Glutamatergic neuron (in vitro differentiated cells): ENCODE measurements around the gene U2AF1L4. TPM values are rescaled to one million over a fixed set of nuclear protein-coding genes. Genes with fewer than 3 reads are reported as not detected.
"Not testable (repeated sequence)": the region's sequence is repeated elsewhere in the genome, so short reads cannot be mapped to it uniquely, and the experiment has no call there.

ENCODE experiments used
- DNase-seq: peaks from one replicate; pipeline ENCODE4 v3.0.0; 2022
- H3K27ac Mint-ChIP-seq: one replicate; pipeline ENCODE4 v1.8.0; 2020; ENCODE audit warnings: mild to moderate bottlenecking, mixed read lengths, inconsistent platforms; ENCODE audit not compliant: unreplicated experiment
- H3K27me3 Mint-ChIP-seq: one replicate; pipeline ENCODE4 v1.8.0; 2020; ENCODE audit warnings: mild to moderate bottlenecking, moderate library complexity, mixed read lengths, inconsistent platforms; ENCODE audit not compliant: unreplicated experiment
- H3K36me3 Mint-ChIP-seq: one replicate; pipeline ENCODE4 v1.8.0; 2020; ENCODE audit warnings: mild to moderate bottlenecking, mixed read lengths, inconsistent platforms; ENCODE audit not compliant: unreplicated experiment
- H3K4me1 Mint-ChIP-seq: one replicate; pipeline ENCODE4 v1.8.0; 2020; ENCODE audit warnings: mild to moderate bottlenecking, low read depth, mixed read lengths, inconsistent platforms; ENCODE audit not compliant: unreplicated experiment
- H3K4me3 Mint-ChIP-seq: one replicate; pipeline ENCODE4 v1.8.0; 2020; ENCODE audit warnings: mild to moderate bottlenecking, mixed read lengths, inconsistent platforms; ENCODE audit not compliant: unreplicated experiment
- H3K9me3 Mint-ChIP-seq: one replicate; pipeline ENCODE4 v1.8.0; 2020; ENCODE audit warnings: mild to moderate bottlenecking, moderate library complexity, mixed read lengths, inconsistent platforms; ENCODE audit not compliant: unreplicated experiment
- CTCF ChIP-seq: fragments of 200-600 bp; sonication (generic); IDR thresholded peaks from one replicate; pipeline ENCODE4 v1.5.0; 2021; ENCODE audit not compliant: partially characterized antibody, unreplicated experiment
- total RNA-seq: library from RNA; stranded (reverse); fragmentation: NEBNext Ultra II Directional; extraction: Animal tissue kit (Norgen Biotek cat#: 25700); gene quantifications from one replicate; pipeline ENCODE4 v1.2.1, GENCODE V29; 2021; ENCODE audit not compliant: unreplicated experiment

U2AF1L4 gene
- total RNA-seq, 1 donor from 2014 or later: 24.3 TPM

- no peak for DNase-seq
- Mint-ChIP-seq H3K4me3 (no peak overlapping the region), H3K9me3 (peaks cover 9% of the 10 kb centered on the region), H3K27ac (no peak overlapping the region), H3K4me1 (no peaks in the 10 kb centered on the region), H3K36me3 (peaks cover under 1% of the 10 kb centered on the region), H3K27me3 (peaks cover 4% of the 10 kb centered on the region)
- TF ChIP-seq CTCF: no peak
These were observed 19.9 kb downstream of the U2AF1L4 start for GRCh38 chr19:35725216-35725861.

- no peak for DNase-seq
- Mint-ChIP-seq H3K36me3 (peaks cover 4% of the 10 kb centered on the region), H3K27ac (no peak overlapping the region), H3K4me1 (peaks cover 2% of the 10 kb centered on the region), H3K27me3 (peaks cover 4% of the 10 kb centered on the region), H3K4me3 (no peak overlapping the region), H3K9me3 (peaks cover 9% of the 10 kb centered on the region)
- TF ChIP-seq CTCF: no peak
These were observed 20.7 kb downstream of the U2AF1L4 start for GRCh38 chr19:35724560-35724959.

- not testable (repeated sequence) for H3K9me3 Mint-ChIP-seq, H3K4me3 Mint-ChIP-seq, H3K27me3 Mint-ChIP-seq, H3K4me1 Mint-ChIP-seq, H3K27ac Mint-ChIP-seq, H3K36me3 Mint-ChIP-seq, DNase-seq
These were observed 21.1 kb downstream of the U2AF1L4 start for GRCh38 chr19:35724132-35724531.

- TF ChIP-seq CTCF: no peak
- H3K27ac Mint-ChIP-seq: no peak overlapping the region
- no peak for DNase-seq
- H3K36me3 Mint-ChIP-seq: peaks cover 4% of the 10 kb centered on the region
- H3K4me1 Mint-ChIP-seq: peaks cover 5% of the 10 kb centered on the region
- no peak overlapping the region for H3K4me3 Mint-ChIP-seq
- peaks cover 9% of the 10 kb centered on the region for H3K9me3 Mint-ChIP-seq
- peaks cover 5% of the 10 kb centered on the region for H3K27me3 Mint-ChIP-seq
These were observed 21.5 kb downstream of the U2AF1L4 start for GRCh38 chr19:35723671-35724070.

GRCh38 chr19:35722897-35723296 lies 22.3 kb downstream of the U2AF1L4 start:
- peaks cover 4% of the 10 kb centered on the region for H3K36me3 Mint-ChIP-seq
- no peak for TF ChIP-seq CTCF
- no peak overlapping the region for H3K4me3 Mint-ChIP-seq
- H3K27ac Mint-ChIP-seq: no peak overlapping the region
- H3K9me3 Mint-ChIP-seq: peaks cover 8% of the 10 kb centered on the region
- no peak for DNase-seq
- peaks cover 5% of the 10 kb centered on the region for H3K4me1 Mint-ChIP-seq
- H3K27me3 Mint-ChIP-seq: peaks cover 6% of the 10 kb centered on the region
